DOHH2 (cell line): ENCODE data around the gene MYT1.

ENCODE experiments used
- H3F3A ChIP-seq: fragments of 200-600 bp; sonication (generic), shearing (Covaris generic); 2 replicates; pipeline ENCODE4 v1.6.0; 2016; ENCODE audit warnings: antibody characterized with exemption, mild to moderate bottlenecking; ENCODE audit not compliant: control insufficient read depth, insufficient read depth
- H3K27ac ChIP-seq: fragments of 200-600 bp; sonication (generic); 2 replicates; pipeline ENCODE4 v1.5.1; 2014; ENCODE audit warnings: low read depth, mild to moderate bottlenecking, low read length, moderate library complexity
- H3K27me3 ChIP-seq: fragments of 200-600 bp; sonication (generic); 2 replicates; pipeline ENCODE4 v1.6.1; 2014; ENCODE audit warnings: mild to moderate bottlenecking, low read length, mixed read lengths; ENCODE audit not compliant: control insufficient read depth
- H3K36me3 ChIP-seq: fragments of 200-600 bp; sonication (generic); 2 replicates; pipeline ENCODE4 v1.6.1; 2014; ENCODE audit warnings: mild to moderate bottlenecking, low read length, moderate library complexity, mixed read lengths; ENCODE audit not compliant: control insufficient read depth
- H3K4me1 ChIP-seq: fragments of 200-600 bp; sonication (generic); 2 replicates; pipeline ENCODE4 v1.6.1; 2014; ENCODE audit warnings: mild to moderate bottlenecking, low read length, mixed read lengths; ENCODE audit not compliant: control insufficient read depth
- H3K4me2 ChIP-seq: fragments of 200-600 bp; sonication (generic); 2 replicates; pipeline ENCODE4 v1.6.0; 2014; ENCODE audit warnings: mild to moderate bottlenecking, low read length, moderate library complexity
- H3K4me3 ChIP-seq: fragments of 200-600 bp; sonication (generic); 2 replicates; pipeline ENCODE4 v1.5.1; 2014; ENCODE audit warnings: mild to moderate bottlenecking, low read length, mixed read lengths
- H3K79me2 ChIP-seq: fragments of 200-600 bp; sonication (generic); 2 replicates; pipeline ENCODE4 v1.6.1; 2014; ENCODE audit warnings: mild to moderate bottlenecking, low read length, mixed read lengths; ENCODE audit not compliant: control insufficient read depth
- H3K9me2 ChIP-seq: fragments of 200-600 bp; sonication (generic); replicated peaks from 2 replicates; pipeline ENCODE4 v1.6.1; 2014; ENCODE audit warnings: mild to moderate bottlenecking, low read length, mixed read lengths; ENCODE audit not compliant: control insufficient read depth
- H3K9me3 ChIP-seq: fragments of 200-600 bp; sonication (generic); 2 replicates; pipeline ENCODE4 v1.6.1; 2014; ENCODE audit warnings: antibody characterized with exemption, low read length, mixed read lengths; ENCODE audit not compliant: control insufficient read depth, insufficient read depth
- H4K20me1 ChIP-seq: fragments of 200-600 bp; sonication (generic); 2 replicates; pipeline ENCODE4 v1.6.0; 2014; ENCODE audit warnings: low read depth, mild to moderate bottlenecking, antibody characterized with exemption, low read length, moderate library complexity; ENCODE audit not compliant: control insufficient read depth, insufficient read depth
- CTCF ChIP-seq: fragments of 200-600 bp; sonication (generic); IDR thresholded peaks from one replicate; pipeline ENCODE4 v1.5.1; 2014; ENCODE audit warnings: antibody characterized with exemption, mild to moderate bottlenecking, low read depth, low read length; ENCODE audit not compliant: poor library complexity, severe bottlenecking
- EZH2phosphoT487 ChIP-seq: fragments of 200-600 bp; sonication (generic); IDR thresholded peaks from 2 replicates; pipeline ENCODE4 v1.6.1; 2017; ENCODE audit warnings: borderline replicate concordance, mild to moderate bottlenecking, antibody characterized with exemption, low read length, moderate library complexity, mixed read lengths

The MYT1 gene

GRCh38 chr20:64156886-64157875, 7.1 kb upstream of the MYT1 start:
- Histone ChIP-seq H3K36me3 (no peaks in the 10 kb centered on the region), H3K4me3 (no peak overlapping the region), H3K27me3 (peaks cover 4% of the 10 kb centered on the region; the same call in 1 of the 2 replicates), H3F3A (no peaks in the 10 kb centered on the region), H3K4me2 (no peak overlapping the region), H3K4me1 (no peaks in the 10 kb centered on the region), H3K79me2 (no peaks in the 10 kb centered on the region), H3K27ac (no peak overlapping the region), H4K20me1 (no peaks in the 10 kb centered on the region), H3K9me3 (no peaks in the 10 kb centered on the region), H3K9me2 (no peaks in the 10 kb centered on the region)
- TF ChIP-seq EZH2phosphoT487 (no peak), CTCF (no peak)

GRCh38 chr20:64157878-64158277, 6.4 kb upstream of the MYT1 start:
- H3K4me1 ChIP-seq: no peaks in the 10 kb centered on the region
- H3K79me2 ChIP-seq: no peaks in the 10 kb centered on the region
- no peaks in the 10 kb centered on the region for H3K36me3 ChIP-seq
- no peak overlapping the region for H3K4me2 ChIP-seq
- no peaks in the 10 kb centered on the region for H4K20me1 ChIP-seq
- H3K27me3 ChIP-seq: peaks cover 11% of the 10 kb centered on the region; the same call in 1 of the 2 replicates
- no peak overlapping the region for H3K4me3 ChIP-seq
- H3K9me2 ChIP-seq: no peaks in the 10 kb centered on the region
- no peaks in the 10 kb centered on the region for H3K9me3 ChIP-seq
- no peaks in the 10 kb centered on the region for H3F3A ChIP-seq
- no peak for TF ChIP-seq CTCF
- TF ChIP-seq EZH2phosphoT487: no peak
- no peak overlapping the region for H3K27ac ChIP-seq

DNA sequence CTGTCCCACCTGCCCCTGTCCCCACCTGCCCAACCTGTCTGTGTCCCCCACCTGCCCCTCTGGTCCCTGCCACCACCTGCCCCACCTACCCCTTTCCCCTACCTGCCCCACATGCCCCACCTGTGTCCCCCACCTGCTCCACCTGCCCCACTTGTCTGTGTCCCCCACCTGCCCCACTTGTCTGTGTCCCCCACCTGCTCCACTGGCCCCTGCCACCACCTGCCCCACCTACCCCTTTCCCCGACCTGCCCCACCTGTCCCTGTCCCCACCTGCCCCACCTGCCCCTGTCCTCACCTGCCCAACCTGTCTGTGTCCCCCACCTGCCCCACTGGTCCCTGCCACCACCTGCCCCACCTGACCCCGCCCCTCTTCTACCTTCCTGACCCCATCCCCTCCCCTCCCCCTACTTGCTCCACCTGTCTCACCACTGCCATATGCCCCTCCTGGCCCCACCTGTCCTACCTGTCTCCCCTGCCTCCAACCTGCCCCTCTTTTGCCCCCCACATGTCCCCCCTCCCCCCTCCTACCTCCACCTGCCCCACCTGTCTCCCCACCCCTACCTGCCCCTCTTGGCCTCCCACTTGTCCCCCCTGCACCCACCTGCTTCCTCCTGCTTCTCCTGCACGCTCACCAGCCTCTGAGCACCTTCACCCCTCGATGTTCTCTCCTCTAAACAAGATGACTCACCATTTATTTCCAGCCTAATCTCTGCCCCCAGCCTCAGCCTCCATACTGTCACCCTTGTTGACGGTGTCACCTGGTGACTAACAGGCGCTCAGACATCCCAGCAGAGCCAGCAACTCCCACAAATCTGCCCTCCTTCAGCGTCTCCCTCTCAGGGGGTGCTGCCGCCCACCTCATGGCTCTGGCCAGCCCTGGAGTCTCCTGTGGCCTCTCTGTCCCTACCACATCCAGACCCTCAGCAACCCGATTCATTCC, 5.6 kb upstream of the MYT1 start:
- Histone ChIP-seq H3K27ac (no peak overlapping the region), H3K36me3 (no peaks in the 10 kb centered on the region), H4K20me1 (no peaks in the 10 kb centered on the region), H3K79me2 (no peaks in the 10 kb centered on the region), H3K4me1 (no peaks in the 10 kb centered on the region), H3K9me3 (no peaks in the 10 kb centered on the region), H3K27me3 (peaks cover 14% of the 10 kb centered on the region; the same call in 1 of the 2 replicates), H3K9me2 (no peaks in the 10 kb centered on the region), H3K4me2 (no peak overlapping the region), H3K4me3 (no peak overlapping the region), H3F3A (no peaks in the 10 kb centered on the region)
- TF ChIP-seq EZH2phosphoT487: no peak
- no peak for TF ChIP-seq CTCF
